CD4-positive, alpha-beta memory T cell (primary cell): ENCODE measurements around the gene HSPBP1. TPM values are rescaled to one million over a fixed set of nuclear protein-coding genes. Genes with fewer than 3 reads are reported as not detected.

Experiments used
- CTCF ChIA-PET: fragments of 350-600 bp; sonication (Branson Sonifier 250); formaldehyde crosslinking; loops from one replicate; lab custom pipeline; 2021; ENCODE audit warnings: inconsistent platforms; ENCODE audit not compliant: partially characterized antibody; lab: Charles Lee
- POLR2A ChIA-PET: fragments of 350-600 bp; sonication (Branson Sonifier 250); formaldehyde crosslinking; loops from one replicate; lab custom pipeline; 2021; ENCODE audit not compliant: partially characterized antibody; lab: Charles Lee
- DNase-seq, 5 donors: peaks; one replicate each; pipeline versions ENCODE4 v3.0.0 to v3.0.0-alpha.2; 2020 to 2022; ENCODE audit warnings: mixed read lengths in 1 of 5
- H3K27ac ChIP-seq: one replicate; pipeline ENCODE4 v1.7.0; 2013; ENCODE audit warnings: low read depth, low read length
- H3K27me3 ChIP-seq: 2 replicates; pipeline ENCODE4 v1.7.0; 2013; ENCODE audit warnings: mild to moderate bottlenecking, low read length, moderate library complexity; ENCODE audit not compliant: insufficient read depth
- H3K36me3 ChIP-seq: 2 replicates; pipeline ENCODE4 v1.7.0; 2013; ENCODE audit warnings: mild to moderate bottlenecking, low read length, moderate library complexity; ENCODE audit not compliant: insufficient read depth
- H3K4me1 ChIP-seq: 2 replicates; pipeline ENCODE4 v1.7.0; 2013; ENCODE audit warnings: mild to moderate bottlenecking, low read length, moderate library complexity; ENCODE audit not compliant: insufficient read depth
- H3K4me3 ChIP-seq, 2 donors: one replicate each; pipeline ENCODE4 v1.7.0; 2013; ENCODE audit warnings: low read length in 2 of 2, mild to moderate bottlenecking in 1 of 2
- H3K9me3 ChIP-seq, 2 donors: one replicate each; pipeline ENCODE4 v1.7.0; 2013; ENCODE audit warnings: low read length in 2 of 2, control low read depth in 1 of 2; ENCODE audit not compliant: control insufficient read depth in 1 of 2
- H3K27ac Mint-ChIP-seq, 7 donors: one replicate each; pipeline ENCODE4 v1.8.0; 2020 to 2021; ENCODE audit warnings: mixed read lengths in 7 of 7, mild to moderate bottlenecking in 6 of 7, inconsistent platforms in 3 of 7, moderate library complexity in 3 of 7
- H3K27me3 Mint-ChIP-seq, 2 donors: one replicate each; pipeline ENCODE4 v1.8.0; 2020 to 2021; ENCODE audit warnings: mixed read lengths in 2 of 2
- H3K36me3 Mint-ChIP-seq, 2 donors: one replicate each; pipeline ENCODE4 v1.8.0; 2020 to 2021; ENCODE audit warnings: mixed read lengths in 2 of 2, inconsistent platforms in 1 of 2, mild to moderate bottlenecking in 1 of 2
- H3K4me1 Mint-ChIP-seq, 4 donors: one replicate each; pipeline ENCODE4 v1.8.0; 2020 to 2021; ENCODE audit warnings: mixed read lengths in 4 of 4, mild to moderate bottlenecking in 1 of 4
- H3K4me3 Mint-ChIP-seq, 8 donors: one replicate each; pipeline ENCODE4 v1.8.0; 2020 to 2021; ENCODE audit warnings: mixed read lengths in 8 of 8, mild to moderate bottlenecking in 7 of 8, moderate library complexity in 6 of 8, inconsistent platforms in 3 of 8
- H3K9me3 Mint-ChIP-seq, 8 donors: one replicate each; pipeline ENCODE4 v1.8.0; 2020 to 2021; ENCODE audit warnings: mixed read lengths in 8 of 8, mild to moderate bottlenecking in 5 of 8, inconsistent platforms in 3 of 8, moderate library complexity in 1 of 8
- intact Hi-C: fragments of 100-400 bp; cut with micrococcal nuclease; formaldehyde crosslinking; loops from one replicate; pipeline ENCODE4 v1.15.1; 2023
- polyA plus RNA-seq, 2 donors: library from polyadenylated mRNA; unstranded; fragments of 300-500 nt; fragmentation: Illumina TruSeq; gene quantifications; one replicate each; pipeline ENCODE4 v1.2.3, GENCODE V29; 2021
- total RNA-seq, 2 experiments: library from RNA; stranded (reverse); gene quantifications; one replicate each; pipeline ENCODE4 v1.2.3, GENCODE V29; 2021

HSPBP1 gene
- total and polyA plus RNA-seq, 4 experiments from 2014 or later, result 17.9 to 38.7 (median 27.1) TPM

- intact Hi-C loops, result no loop called here
- H3K27ac Mint-ChIP-seq, result no peak overlapping the region
Observed at GRCh38 chr19:55304980-55305379, 25.1 kb upstream of the HSPBP1 start.

GRCh38 chr19:55304279-55304978, 24.5 kb upstream of the HSPBP1 start:
- H3K27ac ChIP-seq, result no peak overlapping the region
- POLR2A ChIA-PET, result interaction anchor here (1.5 to 3.7 kb wide), 2 partner anchors 45 to 79 kb away, joined by 4 to 29 read pairs; partner anchors contain the start of genes PPP6R1 and TMEM238
- Mint-ChIP-seq H3K36me3 (no peaks in the 10 kb centered on the region), H3K4me1 (peaks cover 6 to 21% (median 10%) of the 10 kb centered on the region in 4 donors), H3K4me3 (no peak overlapping the region), H3K27me3 (no peaks in the 10 kb centered on the region), H3K27ac (peak overlapping the region in 2 of 7 donors; percentile 4 to 6), H3K9me3 (no peaks in the 10 kb centered on the region)
- CTCF ChIA-PET, result interaction anchor here (2.0 kb wide), 1 partner anchor 200 kb away, joined by 5 read pairs; no protein-coding TSS in a partner anchor
- intact Hi-C loops, result no loop called here
- H3K4me1 ChIP-seq, result peaks cover 11% of the 10 kb centered on the region
- no peaks in the 10 kb centered on the region for H3K27me3 ChIP-seq
- H3K36me3 ChIP-seq, result no peaks in the 10 kb centered on the region
- no peaks in the 10 kb centered on the region for H3K9me3 ChIP-seq
- no peak overlapping the region for H3K4me3 ChIP-seq
- no peak for DNase-seq

More at GRCh38 chr19:55304980-55305379, 25.1 kb upstream of the HSPBP1 start:
- Mint-ChIP-seq H3K27me3 (no peaks in the 10 kb centered on the region), H3K4me3 (no peak overlapping the region), H3K4me1 (peaks cover 6 to 21% (median 10%) of the 10 kb centered on the region in 4 donors), H3K9me3 (no peaks in the 10 kb centered on the region), H3K36me3 (no peaks in the 10 kb centered on the region)
- H3K36me3 ChIP-seq, result no peaks in the 10 kb centered on the region
- no peak for DNase-seq
- POLR2A ChIA-PET, result no interaction called here
- H3K4me3 ChIP-seq, result no peak overlapping the region
- peaks cover 11% of the 10 kb centered on the region for H3K4me1 ChIP-seq
- H3K9me3 ChIP-seq, result no peaks in the 10 kb centered on the region
- CTCF ChIA-PET, result interaction anchor here (2.0 to 2.2 kb wide), 2 partner anchors 13 to 199 kb away, joined by 5 to 7 read pairs; no protein-coding TSS in a partner anchor
- H3K27me3 ChIP-seq, result no peaks in the 10 kb centered on the region
- no peak overlapping the region for H3K27ac ChIP-seq

GRCh38 chr19:55303477-55303876, 23.6 kb upstream of the HSPBP1 start:
- no peak overlapping the region for H3K4me3 Mint-ChIP-seq
- intact Hi-C loops, result no loop called here
- Histone ChIP-seq H3K27ac (no peak overlapping the region), H3K4me1 (peaks cover 11% of the 10 kb centered on the region), H3K4me3 (no peak overlapping the region), H3K9me3 (no peaks in the 10 kb centered on the region), H3K36me3 (no peaks in the 10 kb centered on the region), H3K27me3 (no peaks in the 10 kb centered on the region)
- H3K4me1 Mint-ChIP-seq, result peaks cover 6 to 21% (median 10%) of the 10 kb centered on the region in 4 donors
- DNase-seq, result no peak
- CTCF ChIA-PET, result interaction anchor here (1.0 to 3.8 kb wide), 9 partner anchors 10 to 323 kb away, joined by 3 to 53 read pairs (median 7); partner anchors contain the start of gene TMEM238
- no peak overlapping the region for H3K27ac Mint-ChIP-seq
- H3K9me3 Mint-ChIP-seq, result no peaks in the 10 kb centered on the region
- H3K27me3 Mint-ChIP-seq, result no peaks in the 10 kb centered on the region
- H3K36me3 Mint-ChIP-seq, result no peaks in the 10 kb centered on the region
- POLR2A ChIA-PET, result interaction anchor here (1.5 to 3.7 kb wide), 4 partner anchors 33 to 80 kb away, joined by 4 to 29 read pairs (median 16); partner anchors contain the start of genes KMT5C, PPP6R1 and TMEM238

- no peaks in the 10 kb centered on the region for H3K9me3 ChIP-seq
- ChIA-PET POLR2A (interaction anchor here (1.2 to 3.7 kb wide), 8 partner anchors 22 to 202 kb away, joined by 3 to 29 read pairs (median 14); partner anchors contain the start of genes HSPBP1, KMT5C, TMEM238 and UBE2S), CTCF (interaction anchor here (0.9 to 3.8 kb wide), 21 partner anchors 10 to 324 kb away, joined by 3 to 53 read pairs (median 5); partner anchors contain the start of genes KMT5C, PPP6R1, TMEM238 and ZNF628)
- Mint-ChIP-seq H3K9me3 (no peaks in the 10 kb centered on the region), H3K4me3 (peak overlapping the region in 7 of 8 donors; percentile 75 to 86 (median 80)), H3K4me1 (peaks cover 6 to 21% (median 10%) of the 10 kb centered on the region in 4 donors), H3K27ac (peak overlapping the region; percentile 57 to 94 (median 82)), H3K27me3 (no peaks in the 10 kb centered on the region), H3K36me3 (no peaks in the 10 kb centered on the region)
- no peak for DNase-seq
- H3K4me1 ChIP-seq, result peaks cover 11% of the 10 kb centered on the region
- no peaks in the 10 kb centered on the region for H3K36me3 ChIP-seq
- peak overlapping the region; percentile 34 to 49 for H3K4me3 ChIP-seq
- intact Hi-C loops, result loop anchor here (1.0 kb wide), 1 partner anchor 116 kb away; no protein-coding TSS in a partner anchor
- peak overlapping the region; percentile 22 for H3K27ac ChIP-seq
- H3K27me3 ChIP-seq, result no peaks in the 10 kb centered on the region
Observed at GRCh38 chr19:55302318-55302703, 22.4 kb upstream of the HSPBP1 start.

- no peaks in the 10 kb centered on the region for H3K36me3 ChIP-seq
- ChIA-PET POLR2A (interaction anchor here (0.8 to 3.7 kb wide), 13 partner anchors 10 to 202 kb away, joined by 3 to 29 read pairs (median 9); partner anchors contain the start of genes HSPBP1, KMT5C, PPP6R1 and RPL28), CTCF (interaction anchor here (0.5 to 3.8 kb wide), 33 partner anchors 10 to 331 kb away, joined by 3 to 53 read pairs (median 4); partner anchors contain the start of genes KMT5C, PPP6R1, TMEM238 and ZNF628)
- H3K27ac ChIP-seq, result peak overlapping the region; percentile 22
- Mint-ChIP-seq H3K4me1 (peaks cover 6 to 21% (median 10%) of the 10 kb centered on the region in 4 donors), H3K36me3 (no peaks in the 10 kb centered on the region), H3K4me3 (peak overlapping the region; percentile 75 to 86 (median 80)), H3K9me3 (no peaks in the 10 kb centered on the region), H3K27me3 (no peaks in the 10 kb centered on the region), H3K27ac (peak overlapping the region; percentile 57 to 94 (median 82))
- no peaks in the 10 kb centered on the region for H3K9me3 ChIP-seq
- intact Hi-C loops, result loop anchor here (1.0 kb wide), 3 partner anchors 38 to 117 kb away; partner anchors contain the start of genes KMT5C and RPL28
- H3K4me3 ChIP-seq, result peak overlapping the region; percentile 34 to 49
- H3K27me3 ChIP-seq, result no peaks in the 10 kb centered on the region
- peak; percentile 87 to 90 (median 88) for DNase-seq
- H3K4me1 ChIP-seq, result peaks cover 11% of the 10 kb centered on the region
Observed at GRCh38 chr19:55301459-55302317, 21.8 kb upstream of the HSPBP1 start.

- Histone ChIP-seq H3K4me1 (peaks cover 11% of the 10 kb centered on the region), H3K27ac (no peak overlapping the region), H3K27me3 (no peaks in the 10 kb centered on the region), H3K36me3 (no peaks in the 10 kb centered on the region), H3K4me3 (no peak overlapping the region), H3K9me3 (no peaks in the 10 kb centered on the region)
- CTCF ChIA-PET, result interaction anchor here (0.5 to 3.8 kb wide), 29 partner anchors 9 to 332 kb away, joined by 3 to 53 read pairs (median 4); partner anchors contain the start of genes KMT5C, PPP6R1, TMEM238 and ZNF628
- H3K27ac Mint-ChIP-seq, result peak overlapping the region in 2 of 7 donors; percentile 43 to 94
- no peak for DNase-seq
- H3K27me3 Mint-ChIP-seq, result no peaks in the 10 kb centered on the region
- peaks cover 6 to 17% (median 10%) of the 10 kb centered on the region in 4 donors for H3K4me1 Mint-ChIP-seq
- intact Hi-C loops, result loop anchor here (1.0 kb wide), 2 partner anchors 38 to 84 kb away; partner anchors contain the start of genes KMT5C and RPL28
- H3K4me3 Mint-ChIP-seq, result peak overlapping the region in 4 of 8 donors; percentile 27 to 80 (median 76)
- H3K36me3 Mint-ChIP-seq, result no peaks in the 10 kb centered on the region
- POLR2A ChIA-PET, result interaction anchor here (0.8 to 3.7 kb wide), 11 partner anchors 9 to 203 kb away, joined by 3 to 29 read pairs (median 9); partner anchors contain the start of genes HSPBP1, KMT5C, PPP6R1 and RPL28
- H3K9me3 Mint-ChIP-seq, result no peaks in the 10 kb centered on the region
Observed at GRCh38 chr19:55300886-55301458, 21.1 kb upstream of the HSPBP1 start.
